Lower leg skin (tissue), 3 donors: ENCODE measurements around the gene PTGIS.

Experiments used
- POLR2A ChIP-seq, 2 donors: fragments of 450-650 bp; IDR thresholded peaks; one replicate each; pipeline ENCODE4 v1.6.1; 2016 to 2017; ENCODE audit warnings: antibody characterized with exemption in 2 of 2, mild to moderate bottlenecking in 1 of 2, moderate library complexity in 1 of 2
- TF ChIP-seq, protein P1 (sequence below), 3 donors: fragments of 450-650 bp; IDR thresholded peaks; one replicate each; pipeline ENCODE4 v1.5.1; 2016; ENCODE audit warnings: antibody characterized with exemption in 3 of 3, mild to moderate bottlenecking in 3 of 3, moderate library complexity in 2 of 3

GRCh38 chr20:49615401-49616153 lies 47.6 kb upstream of the PTGIS start:
- TF ChIP-seq, protein P1, sequence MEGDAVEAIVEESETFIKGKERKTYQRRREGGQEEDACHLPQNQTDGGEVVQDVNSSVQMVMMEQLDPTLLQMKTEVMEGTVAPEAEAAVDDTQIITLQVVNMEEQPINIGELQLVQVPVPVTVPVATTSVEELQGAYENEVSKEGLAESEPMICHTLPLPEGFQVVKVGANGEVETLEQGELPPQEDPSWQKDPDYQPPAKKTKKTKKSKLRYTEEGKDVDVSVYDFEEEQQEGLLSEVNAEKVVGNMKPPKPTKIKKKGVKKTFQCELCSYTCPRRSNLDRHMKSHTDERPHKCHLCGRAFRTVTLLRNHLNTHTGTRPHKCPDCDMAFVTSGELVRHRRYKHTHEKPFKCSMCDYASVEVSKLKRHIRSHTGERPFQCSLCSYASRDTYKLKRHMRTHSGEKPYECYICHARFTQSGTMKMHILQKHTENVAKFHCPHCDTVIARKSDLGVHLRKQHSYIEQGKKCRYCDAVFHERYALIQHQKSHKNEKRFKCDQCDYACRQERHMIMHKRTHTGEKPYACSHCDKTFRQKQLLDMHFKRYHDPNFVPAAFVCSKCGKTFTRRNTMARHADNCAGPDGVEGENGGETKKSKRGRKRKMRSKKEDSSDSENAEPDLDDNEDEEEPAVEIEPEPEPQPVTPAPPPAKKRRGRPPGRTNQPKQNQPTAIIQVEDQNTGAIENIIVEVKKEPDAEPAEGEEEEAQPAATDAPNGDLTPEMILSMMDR (IDR thresholded peaks at IDR 0.05), result no peak
- no peak for TF ChIP-seq POLR2A (IDR thresholded peaks at IDR 0.05)
